ENCODE measurements around the gene CCSER1. TPM values are rescaled to one million over a fixed set of nuclear protein-coding genes. Genes with fewer than 3 reads are reported as not detected.
"Not testable (repeated sequence)": the region's sequence is repeated elsewhere in the genome, so short reads cannot be mapped to it uniquely, and the experiment has no call there.

Gene CCSER1
- total and polyA plus RNA-seq, 2 of the 8 experiments (the other 6 are each of a cell fraction or from before 2014, with no cell fraction given), result 0.26 to 0.84 TPM

- H2BK5ac ChIP-seq (ENCODE audit: low read depth, low read length); H3K9ac ChIP-seq (replicated peaks in 1 of 4; ENCODE audit: extremely low read depth in 1 of 4, low read depth in 3 of 4, low read length in 3 of 4); H3K79me2 ChIP-seq (ENCODE audit: control insufficient read depth in 1 of 2, insufficient read depth in 2 of 2, low read length in 2 of 2); H3K23ac ChIP-seq (ENCODE audit: insufficient read length); H2AFZ ChIP-seq (ENCODE audit: low read length); H4K8ac ChIP-seq (ENCODE audit: extremely low read depth, insufficient read depth, low read length); POLR2A ChIA-PET (ENCODE audit: partially characterized antibody); DNase-seq (ENCODE audit: low read depth in 1 of 2, low spot score in 2 of 2); H4K20me1 ChIP-seq (replicated peaks in 1 of 2; ENCODE audit: control insufficient read depth in 1 of 2, insufficient read depth in 2 of 2, low read length in 2 of 2); H3K23me2 ChIP-seq (ENCODE audit: low read depth, low read length); H3K4me1 ChIP-seq (replicated peaks in 1 of 4; ENCODE audit: control insufficient read depth in 3 of 4, insufficient read depth in 4 of 4, low read length in 3 of 4); H3K18ac ChIP-seq (ENCODE audit: extremely low read depth, low read length); H3K4me2 ChIP-seq (ENCODE audit: insufficient read depth in 1 of 2, low read depth in 2 of 2, low read length in 2 of 2); H2BK12ac ChIP-seq (ENCODE audit: low read depth, low read length); H3K14ac ChIP-seq (ENCODE audit: insufficient read length); H3K27me3 ChIP-seq (replicated peaks in 1 of 4; ENCODE audit: control insufficient read depth in 3 of 4, extremely low read depth in 1 of 4, insufficient read depth in 3 of 4, low read length in 3 of 4); H3K27ac ChIP-seq (ENCODE audit: low read depth, low read length); FAIRE-seq; H4K91ac ChIP-seq (replicated peaks; ENCODE audit: insufficient read length, low read length); H3K4ac ChIP-seq (replicated peaks; ENCODE audit: insufficient read length, low read depth, low read length); H3K56ac ChIP-seq (replicated peaks; ENCODE audit: insufficient read length, low read depth, low read length); H2AK5ac ChIP-seq (ENCODE audit: low read depth, low read length); H2BK20ac ChIP-seq (ENCODE audit: low read length); H4K5ac ChIP-seq (ENCODE audit: insufficient read length, low read depth, low read length); H3K36me3 ChIP-seq (ENCODE audit: control insufficient read depth in 2 of 4, insufficient read depth in 4 of 4, low read length in 3 of 4); H2BK15ac ChIP-seq (ENCODE audit: low read length); H3K4me3 ChIP-seq (ENCODE audit: extremely low read depth in 1 of 4, insufficient read depth in 2 of 4, low read depth in 3 of 4, low read length in 4 of 4); H3K79me1 ChIP-seq (ENCODE audit: low read depth, low read length); H2BK120ac ChIP-seq (replicated peaks; ENCODE audit: low read depth, low read length): not testable (repeated sequence)
- WGBS, 2 experiments (ENCODE audit: extremely low coverage in 1 of 2, insufficient coverage in 1 of 2, insufficient read length in 1 of 2, insufficient replicate concordance in 2 of 2, low coverage in 1 of 2, low lambda C conversion rate in 2 of 2, missing lambda C conversion rate in 1 of 2), result 93% methylated on average over 2 of the region's 2 CpGs; no CpG with 5 or more reads in 1 of the 2 experiments
- CTCF ChIA-PET (ENCODE audit: partially characterized antibody), result interaction anchor here (1.1 kb wide), 1 partner anchor 31 kb away, joined by 3 read pairs; no protein-coding TSS in a partner anchor
- H3K9me3 ChIP-seq (ENCODE audit: insufficient read depth in 2 of 2, low read depth in 1 of 2, low read length in 1 of 2), result peaks cover 23 to 28% of the 10 kb centered on the region in 2 experiments
These were observed 1199.0 kb downstream of the CCSER1 start for GRCh38 chr4:91326167-91326566.
